Measurements from ENCODE around the gene SF3B4.

GRCh38 chr1:149940427-149940826, 12.8 kb upstream of the SF3B4 start:
- no peak for TF ChIP-seq ZNF124 (CRISPR knock-in tag; IDR thresholded peaks at IDR 0.05)
- TF ChIP-seq SP4 (CRISPR knock-in tag; IDR thresholded peaks at IDR 0.05), result no peak
- TF ChIP-seq ZNF672 (CRISPR knock-in tag; IDR thresholded peaks at IDR 0.05), result no peak
- TF ChIP-seq EZH2 (conservative IDR thresholded peaks at IDR 0.05; ENCODE audit: low read depth, low read length), result no peak
- TF ChIP-seq NR3C1 (CRISPR knock-in tag; IDR thresholded peaks at IDR 0.05), result no peak
- TF ChIP-seq TAF1 (CRISPR knock-in tag; IDR thresholded peaks at IDR 0.05), result no peak
- TF ChIP-seq FOXK2 (IDR thresholded peaks at IDR 0.05), result no peak
- TF ChIP-seq HCFC1 (IDR thresholded peaks at IDR 0.05; ENCODE audit: low read depth, low read length), result no peak
- TF ChIP-seq CC2D1A (CRISPR knock-in tag; IDR thresholded peaks at IDR 0.05), result no peak
- TF ChIP-seq JUND (CRISPR knock-in tag; IDR thresholded peaks at IDR 0.05), result no peak
- TF ChIP-seq POLR2A (IDR thresholded peaks at IDR 0.05; ENCODE audit: insufficient read depth in 1 of 2, low read depth in 2 of 2, low read length in 2 of 2), result no peak
- TF ChIP-seq MAFK (conservative IDR thresholded peaks at IDR 0.05 in 1 of 2, IDR thresholded peaks at IDR 0.05 in 1 of 2; ENCODE audit: low read length in 2 of 2), result no peak

Data from HepG2 (cell line).